NB4 (cell line): ENCODE results near the gene DEPDC4.

Experiments
- POLR2A ChIP-seq: IDR thresholded peaks from 2 replicates; pipeline ENCODE4 v1.6.1; 2011; ENCODE audit warnings: mild to moderate bottlenecking; ENCODE audit not compliant: insufficient read length; ENCODE audit errors: extremely low read depth
- TF ChIP-seq, protein P1 (sequence below): IDR thresholded peaks from one replicate; pipeline ENCODE4 v1.5.1; 2012; ENCODE audit warnings: low read depth, low read length

DNA sequence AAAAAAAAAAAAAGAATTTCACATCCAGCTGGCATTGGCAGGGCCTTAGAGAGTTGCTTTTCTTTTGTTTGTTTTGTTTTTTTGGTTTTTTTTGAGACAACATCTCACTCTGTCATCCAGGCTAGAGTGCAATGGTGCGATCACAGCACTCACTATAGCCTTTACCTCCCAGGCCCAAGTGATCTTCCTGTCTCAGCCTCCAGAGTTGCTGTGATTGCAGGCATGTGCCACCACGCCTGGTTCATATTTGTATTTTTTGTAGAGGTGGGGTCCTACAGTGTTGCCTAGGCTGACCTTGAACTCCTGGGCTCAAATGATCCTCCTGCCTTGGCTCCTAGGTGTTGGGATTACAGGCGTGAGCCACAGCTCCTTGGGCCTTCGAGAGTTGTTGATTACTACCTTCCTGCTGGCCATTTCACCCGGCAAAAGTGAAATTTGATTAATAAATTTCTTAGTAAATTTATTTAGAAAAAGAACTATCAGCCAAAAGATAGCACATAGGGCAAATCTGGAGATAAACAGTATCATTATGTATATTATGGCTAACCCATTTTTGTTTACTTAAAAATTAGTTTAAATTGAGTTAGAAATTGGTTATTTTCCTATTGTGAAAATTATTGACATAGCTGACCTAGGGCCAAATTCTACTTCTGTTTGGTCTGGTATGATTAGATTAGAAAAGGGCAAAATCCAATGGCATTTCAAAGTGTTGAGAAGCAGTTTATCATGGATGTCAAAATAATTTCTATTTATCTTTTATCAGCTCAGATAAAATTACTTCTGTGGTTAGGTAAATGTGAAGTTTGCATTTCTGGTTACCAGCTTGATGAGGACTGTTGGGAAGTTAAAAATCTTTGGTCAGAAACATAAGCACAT is 53.6 kb downstream of the DEPDC4 start:
- TF ChIP-seq, protein P1, sequence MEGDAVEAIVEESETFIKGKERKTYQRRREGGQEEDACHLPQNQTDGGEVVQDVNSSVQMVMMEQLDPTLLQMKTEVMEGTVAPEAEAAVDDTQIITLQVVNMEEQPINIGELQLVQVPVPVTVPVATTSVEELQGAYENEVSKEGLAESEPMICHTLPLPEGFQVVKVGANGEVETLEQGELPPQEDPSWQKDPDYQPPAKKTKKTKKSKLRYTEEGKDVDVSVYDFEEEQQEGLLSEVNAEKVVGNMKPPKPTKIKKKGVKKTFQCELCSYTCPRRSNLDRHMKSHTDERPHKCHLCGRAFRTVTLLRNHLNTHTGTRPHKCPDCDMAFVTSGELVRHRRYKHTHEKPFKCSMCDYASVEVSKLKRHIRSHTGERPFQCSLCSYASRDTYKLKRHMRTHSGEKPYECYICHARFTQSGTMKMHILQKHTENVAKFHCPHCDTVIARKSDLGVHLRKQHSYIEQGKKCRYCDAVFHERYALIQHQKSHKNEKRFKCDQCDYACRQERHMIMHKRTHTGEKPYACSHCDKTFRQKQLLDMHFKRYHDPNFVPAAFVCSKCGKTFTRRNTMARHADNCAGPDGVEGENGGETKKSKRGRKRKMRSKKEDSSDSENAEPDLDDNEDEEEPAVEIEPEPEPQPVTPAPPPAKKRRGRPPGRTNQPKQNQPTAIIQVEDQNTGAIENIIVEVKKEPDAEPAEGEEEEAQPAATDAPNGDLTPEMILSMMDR, result no peak
- no peak for TF ChIP-seq POLR2A
